Immature natural killer cell (primary cell): ENCODE measurements around the gene FHIT. TPM values are rescaled to one million over a fixed set of nuclear protein-coding genes. Genes with fewer than 3 reads are reported as not detected.

Experiments used
- DNase-seq, 3 donors: peaks; one replicate each; pipeline ENCODE4 v3.0.0; 2022; ENCODE audit warnings: mixed read lengths in 1 of 3
- H3K27ac Mint-ChIP-seq, 6 donors: one replicate each; pipeline ENCODE4 v1.8.0; 2020; ENCODE audit warnings: mixed read lengths in 6 of 6, mild to moderate bottlenecking in 5 of 6, inconsistent platforms in 4 of 6, moderate library complexity in 3 of 6
- H3K27me3 Mint-ChIP-seq, 3 donors: one replicate each; pipeline ENCODE4 v1.8.0; 2020 to 2021; ENCODE audit warnings: low read depth in 3 of 3, mild to moderate bottlenecking in 3 of 3, mixed read lengths in 3 of 3, moderate library complexity in 3 of 3, inconsistent platforms in 1 of 3
- H3K36me3 Mint-ChIP-seq, 3 donors: one replicate each; pipeline ENCODE4 v1.8.0; 2020; ENCODE audit warnings: mixed read lengths in 3 of 3, inconsistent platforms in 2 of 3, mild to moderate bottlenecking in 2 of 3
- H3K4me1 Mint-ChIP-seq, 2 donors: one replicate each; pipeline ENCODE4 v1.8.0; 2020; ENCODE audit warnings: inconsistent platforms in 2 of 2, mild to moderate bottlenecking in 2 of 2, mixed read lengths in 2 of 2, moderate library complexity in 1 of 2
- H3K4me3 Mint-ChIP-seq, 5 donors: one replicate each; pipeline ENCODE4 v1.8.0; 2020; ENCODE audit warnings: mild to moderate bottlenecking in 5 of 5, mixed read lengths in 5 of 5, inconsistent platforms in 3 of 5, moderate library complexity in 3 of 5
- H3K9me3 Mint-ChIP-seq, 6 donors: one replicate each; pipeline ENCODE4 v1.8.0; 2020; ENCODE audit warnings: mild to moderate bottlenecking in 6 of 6, mixed read lengths in 6 of 6, inconsistent platforms in 4 of 6, moderate library complexity in 3 of 6
- polyA plus RNA-seq, 3 donors: library from polyadenylated mRNA; unstranded; fragments of 300-500 nt; fragmentation: Illumina TruSeq; gene quantifications; one replicate each; pipeline ENCODE4 v1.2.3, GENCODE V29; 2021

FHIT gene
- polyA plus RNA-seq, 3 donors from 2014 or later: 2.5 to 8.8 (median 3.9) TPM

DNA sequence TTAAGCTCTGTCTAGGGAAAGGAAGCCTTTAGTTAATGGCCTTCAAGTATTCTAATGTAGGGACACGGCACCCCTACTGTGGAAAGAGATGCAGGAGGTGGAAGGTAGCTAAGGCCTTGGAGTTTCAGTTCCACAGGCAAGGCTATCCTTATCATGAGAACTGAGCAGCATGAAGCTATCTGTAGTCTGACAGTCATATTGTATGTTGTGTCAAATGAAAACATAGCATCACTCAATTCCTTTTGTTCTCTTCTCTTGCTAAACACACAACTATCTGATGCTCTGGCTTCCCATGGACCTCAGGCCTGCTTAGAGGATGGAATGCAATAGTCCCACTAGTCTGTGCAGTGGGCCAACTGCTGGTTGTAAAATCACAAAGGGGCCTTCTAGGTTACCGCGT lies 380.9 kb downstream of the FHIT start:
- Mint-ChIP-seq H3K4me3 (no peak overlapping the region), H3K27me3 (peaks cover 0 to 2% (median 0%) of the 10 kb centered on the region in 3 donors), H3K9me3 (peaks cover 0 to 5% (median 0%) of the 10 kb centered on the region in 6 donors), H3K4me1 (no peaks in the 10 kb centered on the region), H3K27ac (no peak overlapping the region), H3K36me3 (no peaks in the 10 kb centered on the region)
- DNase-seq: no peak

DNA sequence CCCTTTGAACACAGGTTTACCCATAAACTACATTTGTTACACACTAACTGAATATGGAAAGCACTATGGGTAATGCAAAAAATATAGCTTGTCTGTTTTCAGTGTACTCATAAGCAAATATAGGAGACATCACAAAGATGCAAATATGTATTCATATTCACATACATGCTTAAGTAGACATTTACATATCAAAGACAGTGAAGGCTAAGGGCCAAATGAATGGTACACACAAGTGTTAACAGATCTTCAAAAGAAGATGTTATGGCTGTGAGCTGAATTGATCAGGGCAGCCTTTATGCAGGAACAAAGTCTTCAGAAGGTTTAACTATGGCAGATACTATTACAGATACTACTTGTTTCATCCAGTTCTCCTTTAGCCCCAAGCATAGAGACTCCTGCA lies 384.1 kb downstream of the FHIT start:
- no peaks in the 10 kb centered on the region for H3K4me1 Mint-ChIP-seq
- no peak overlapping the region for H3K4me3 Mint-ChIP-seq
- H3K27ac Mint-ChIP-seq: no peak overlapping the region
- H3K9me3 Mint-ChIP-seq: peaks cover 0 to 8% (median 0%) of the 10 kb centered on the region in 6 donors
- peaks cover 0 to 2% (median under 1%) of the 10 kb centered on the region in 3 donors for H3K27me3 Mint-ChIP-seq
- no peaks in the 10 kb centered on the region for H3K36me3 Mint-ChIP-seq
- no peak for DNase-seq

DNA sequence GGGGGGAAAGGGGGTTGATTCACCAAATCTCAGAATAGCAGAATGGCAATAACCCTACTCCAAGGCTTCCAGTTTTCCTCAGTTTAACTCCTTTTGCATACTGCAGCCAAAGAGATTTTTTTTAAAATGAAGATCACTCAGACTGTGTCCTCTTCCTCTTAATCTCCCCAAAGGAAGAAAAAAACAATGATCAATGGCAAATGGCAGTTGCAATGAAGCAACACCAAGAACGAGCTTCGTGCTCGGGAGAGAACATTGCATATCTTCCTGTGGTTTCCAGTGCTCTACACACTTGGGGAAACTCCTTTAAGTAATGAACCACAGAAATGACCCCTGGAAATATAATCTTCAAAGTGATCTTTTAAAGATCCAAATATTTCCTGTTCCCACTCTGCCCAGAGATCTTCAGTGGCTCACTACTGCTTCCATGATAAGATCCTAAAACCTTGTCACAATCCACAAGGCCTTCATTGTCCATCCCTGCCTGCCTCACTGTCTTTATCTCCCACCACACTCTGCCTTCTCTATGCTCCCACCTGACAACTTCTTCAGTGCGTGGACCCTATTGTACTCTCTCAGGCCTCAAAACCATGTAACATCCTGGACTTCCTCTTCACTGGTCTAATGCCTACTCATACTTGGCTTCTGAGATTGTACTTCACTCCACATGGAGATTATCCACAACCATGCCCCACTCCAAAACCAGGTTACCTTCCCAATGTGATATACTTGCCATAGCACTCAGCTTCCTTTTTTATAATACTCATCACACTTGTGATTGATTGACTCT lies 394.8 kb downstream of the FHIT start:
- Mint-ChIP-seq H3K9me3 (peaks cover 0 to 10% (median 0%) of the 10 kb centered on the region in 6 donors), H3K4me1 (no peaks in the 10 kb centered on the region), H3K27me3 (no peaks in the 10 kb centered on the region), H3K4me3 (no peak overlapping the region), H3K27ac (no peak overlapping the region), H3K36me3 (no peaks in the 10 kb centered on the region)
- DNase-seq: no peak

DNA sequence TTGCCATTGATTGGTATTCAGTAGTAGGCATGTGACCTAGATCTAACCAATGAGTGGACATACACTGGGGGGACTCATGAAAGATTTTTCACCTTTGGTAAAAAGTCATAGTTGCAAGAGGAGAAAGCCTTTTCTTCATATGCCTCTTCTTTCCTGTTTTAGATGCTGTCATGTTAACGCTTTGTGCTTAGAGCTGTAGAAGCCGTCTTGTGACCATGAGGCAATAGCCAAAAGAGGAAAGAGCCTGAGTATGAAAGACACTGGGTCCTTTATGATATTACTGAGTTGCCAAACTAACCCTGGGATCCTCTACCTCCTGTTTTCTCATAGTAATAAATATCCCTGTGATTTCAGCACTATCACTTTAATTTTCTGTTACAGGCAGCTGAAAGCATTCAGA lies 396.0 kb downstream of the FHIT start:
- Mint-ChIP-seq H3K36me3 (no peaks in the 10 kb centered on the region), H3K9me3 (peaks cover 0 to 10% (median 2%) of the 10 kb centered on the region in 6 donors), H3K4me3 (no peak overlapping the region), H3K27me3 (no peaks in the 10 kb centered on the region), H3K27ac (no peak overlapping the region), H3K4me1 (no peaks in the 10 kb centered on the region)
- DNase-seq: no peak

DNA sequence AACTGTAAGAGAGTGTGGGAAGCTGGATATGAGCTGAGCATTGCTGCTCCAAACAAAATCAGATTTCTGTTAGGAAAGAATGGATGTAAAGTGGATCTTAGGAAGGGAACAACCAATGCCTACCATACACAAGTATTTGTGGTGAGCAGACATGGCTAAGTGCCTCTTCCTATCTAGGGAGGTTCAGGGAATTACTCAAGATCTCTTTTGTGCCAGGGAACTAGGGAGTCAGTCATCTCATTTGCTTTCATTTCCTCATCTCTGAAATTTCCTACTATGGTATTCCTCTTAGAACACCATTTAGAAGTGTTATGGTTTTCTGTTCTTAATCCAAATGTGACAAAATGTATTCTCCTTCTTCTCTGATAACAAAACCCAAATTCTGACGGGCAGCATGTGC lies 396.5 kb downstream of the FHIT start:
- Mint-ChIP-seq H3K36me3 (no peaks in the 10 kb centered on the region), H3K4me3 (no peak overlapping the region), H3K27ac (no peak overlapping the region), H3K27me3 (no peaks in the 10 kb centered on the region), H3K9me3 (peaks cover 0 to 10% (median 4%) of the 10 kb centered on the region in 6 donors), H3K4me1 (no peaks in the 10 kb centered on the region)
- DNase-seq: no peak

DNA sequence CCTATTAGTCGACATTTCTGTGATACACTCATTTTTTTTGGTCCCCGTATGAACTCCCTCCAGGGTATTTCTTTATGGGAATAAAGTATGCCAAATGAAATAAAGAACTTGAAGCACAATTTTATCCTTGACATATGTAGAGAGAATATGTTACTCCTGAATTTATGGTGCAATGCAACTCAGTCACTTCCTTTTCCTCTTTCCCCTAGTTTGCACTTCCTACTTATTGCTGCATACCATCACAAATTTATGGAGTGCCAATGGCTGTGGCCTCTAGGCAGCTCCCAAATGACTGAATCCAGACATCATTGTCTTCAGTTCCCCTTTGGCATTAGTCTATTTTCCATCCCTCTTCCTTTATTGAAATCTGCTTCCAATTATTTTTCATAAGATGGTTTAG lies 403.5 kb downstream of the FHIT start:
- Mint-ChIP-seq H3K27me3 (no peaks in the 10 kb centered on the region), H3K4me1 (no peaks in the 10 kb centered on the region), H3K36me3 (no peaks in the 10 kb centered on the region), H3K27ac (no peak overlapping the region), H3K9me3 (peaks cover 0 to 7% (median 5%) of the 10 kb centered on the region in 6 donors), H3K4me3 (no peak overlapping the region)
- no peak for DNase-seq

DNA sequence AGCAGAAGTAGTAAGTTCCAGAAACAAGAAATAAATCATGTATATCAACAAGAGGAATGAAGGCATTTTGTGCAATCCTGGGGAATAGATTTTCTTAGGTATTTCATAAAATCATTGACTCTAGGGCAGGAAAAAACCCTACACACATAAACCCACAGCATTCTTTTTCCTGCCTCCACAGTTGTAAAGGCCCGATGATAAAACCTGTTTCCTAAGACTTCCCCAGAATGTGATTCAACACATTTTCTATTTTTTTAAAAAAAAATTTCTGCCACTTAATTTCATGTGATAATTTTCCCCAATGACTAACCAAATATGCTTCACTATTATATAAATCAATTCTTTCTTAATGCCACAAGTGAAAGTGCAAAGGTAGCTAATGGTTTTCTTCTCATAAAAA lies 407.0 kb downstream of the FHIT start:
- Mint-ChIP-seq H3K4me1 (no peaks in the 10 kb centered on the region), H3K27ac (no peak overlapping the region), H3K36me3 (no peaks in the 10 kb centered on the region), H3K4me3 (no peak overlapping the region), H3K9me3 (peaks cover 0 to 4% (median 0%) of the 10 kb centered on the region in 6 donors), H3K27me3 (no peaks in the 10 kb centered on the region)
- no peak for DNase-seq

DNA sequence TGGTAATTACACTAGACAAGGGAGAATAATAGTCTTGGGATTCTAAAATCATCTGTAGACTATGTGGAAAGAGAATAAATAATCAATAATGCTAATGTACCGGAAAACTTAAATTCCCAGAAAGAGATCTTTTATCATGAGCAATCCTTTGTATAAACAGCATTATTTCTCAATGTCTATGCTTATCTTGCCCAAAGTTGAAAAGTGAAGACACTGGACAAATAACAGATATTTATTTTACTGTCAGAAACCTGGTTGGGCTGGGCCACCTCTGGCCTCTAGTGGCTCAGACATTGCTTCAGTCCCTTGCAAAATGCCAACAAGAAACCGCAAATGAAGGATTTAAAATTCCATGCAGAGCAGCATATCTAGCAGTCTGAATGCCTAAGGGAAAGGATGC lies 409.9 kb downstream of the FHIT start:
- DNase-seq: no peak
- peaks cover 0 to 4% (median 0%) of the 10 kb centered on the region in 6 donors for H3K9me3 Mint-ChIP-seq
- no peaks in the 10 kb centered on the region for H3K36me3 Mint-ChIP-seq
- H3K4me1 Mint-ChIP-seq: no peaks in the 10 kb centered on the region
- no peak overlapping the region for H3K4me3 Mint-ChIP-seq
- H3K27ac Mint-ChIP-seq: no peak overlapping the region
- H3K27me3 Mint-ChIP-seq: no peaks in the 10 kb centered on the region

DNA sequence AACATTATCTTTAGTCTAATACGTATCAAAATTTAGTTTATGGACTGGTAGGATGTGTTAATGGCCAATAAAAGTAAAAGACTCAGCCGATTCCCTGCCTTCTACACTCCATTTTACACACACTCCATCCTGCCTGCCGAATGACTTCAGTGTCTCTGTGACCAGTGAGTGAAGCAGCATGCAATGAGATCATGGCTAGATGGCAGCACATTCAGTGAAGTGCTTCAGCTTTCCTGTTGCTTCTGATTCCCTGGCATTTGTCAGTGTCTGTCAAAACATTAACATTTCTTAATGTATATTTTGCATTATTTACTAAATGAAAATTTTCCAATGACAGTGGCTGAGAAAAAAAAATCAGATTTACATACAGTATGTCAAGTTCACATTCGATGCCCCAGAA lies 412.0 kb downstream of the FHIT start:
- no peaks in the 10 kb centered on the region for H3K27me3 Mint-ChIP-seq
- no peaks in the 10 kb centered on the region for H3K4me1 Mint-ChIP-seq
- H3K4me3 Mint-ChIP-seq: no peak overlapping the region
- H3K27ac Mint-ChIP-seq: no peak overlapping the region
- H3K9me3 Mint-ChIP-seq: peaks cover 0 to 6% (median 3%) of the 10 kb centered on the region in 6 donors
- H3K36me3 Mint-ChIP-seq: no peaks in the 10 kb centered on the region
- DNase-seq: no peak

DNA sequence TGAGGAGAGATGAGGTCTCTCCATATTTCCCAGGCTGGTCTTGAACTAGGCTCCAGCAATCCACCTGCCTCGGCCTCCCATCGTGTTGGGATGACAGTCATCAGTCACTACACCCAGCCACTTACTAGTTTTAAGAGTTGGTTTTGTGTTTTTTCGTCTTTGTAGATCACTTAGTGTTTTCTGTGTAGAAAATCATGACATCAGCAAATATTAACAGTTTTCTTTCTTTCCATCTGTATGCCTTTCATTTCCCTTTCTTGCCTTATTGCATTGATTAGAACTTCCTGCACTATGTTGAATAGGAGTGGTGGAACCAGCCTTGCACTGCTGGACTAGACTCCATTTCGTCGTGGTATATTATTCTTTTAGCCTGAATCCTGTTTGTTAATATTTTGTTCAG lies 415.5 kb downstream of the FHIT start:
- no peaks in the 10 kb centered on the region for H3K36me3 Mint-ChIP-seq
- no peaks in the 10 kb centered on the region for H3K27me3 Mint-ChIP-seq
- no peak overlapping the region for H3K4me3 Mint-ChIP-seq
- no peaks in the 10 kb centered on the region for H3K4me1 Mint-ChIP-seq
- H3K27ac Mint-ChIP-seq: no peak overlapping the region
- peaks cover 0 to 11% (median 3%) of the 10 kb centered on the region in 6 donors for H3K9me3 Mint-ChIP-seq
- DNase-seq: no peak

DNA sequence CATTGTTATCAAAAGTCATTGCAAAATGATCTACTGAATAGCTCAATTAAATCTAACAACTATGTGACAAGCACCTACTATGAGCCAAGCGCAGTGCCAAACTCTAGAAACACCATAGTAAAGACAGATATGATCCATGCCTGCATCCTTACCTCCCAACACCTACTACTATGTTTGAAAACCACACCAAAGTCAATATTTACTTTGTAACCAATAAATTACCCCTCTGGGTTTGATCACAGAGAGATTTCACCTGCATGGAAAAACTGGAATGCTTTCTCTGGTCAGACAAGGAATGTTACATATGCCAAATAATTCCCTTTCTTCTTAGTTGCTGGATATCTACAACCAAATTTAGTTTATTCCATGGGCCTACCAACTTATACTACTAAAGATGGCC lies 422.2 kb downstream of the FHIT start:
- no peak for DNase-seq
- peaks cover 0 to 12% (median 2%) of the 10 kb centered on the region in 6 donors for H3K9me3 Mint-ChIP-seq
- H3K4me3 Mint-ChIP-seq: no peak overlapping the region

DNA sequence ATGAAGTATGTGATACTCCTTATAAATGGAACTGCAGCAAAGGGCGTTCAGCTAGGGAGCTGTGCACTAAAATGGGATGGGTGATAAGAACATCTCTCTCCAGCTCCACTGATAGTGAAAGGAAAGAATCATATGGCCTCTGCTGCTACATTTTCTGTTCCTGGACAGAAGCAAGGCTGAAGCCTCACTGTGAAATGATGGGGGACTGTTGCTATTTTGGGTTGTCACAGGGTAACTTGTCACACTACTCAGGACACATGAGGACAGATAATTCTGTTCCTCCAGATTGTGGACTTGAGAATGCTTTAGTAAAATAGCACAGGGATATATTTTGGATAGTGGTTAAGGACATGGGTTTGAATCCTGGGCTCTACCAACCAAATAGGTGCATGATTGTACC lies 423.6 kb downstream of the FHIT start:
- Mint-ChIP-seq H3K4me1 (no peaks in the 10 kb centered on the region), H3K36me3 (peaks cover 0 to 3% (median 0%) of the 10 kb centered on the region in 3 donors), H3K27me3 (peaks cover 0 to 1% (median 0%) of the 10 kb centered on the region in 3 donors), H3K9me3 (peaks cover 0 to 17% (median 3%) of the 10 kb centered on the region in 6 donors), H3K4me3 (no peak overlapping the region), H3K27ac (no peak overlapping the region)
- DNase-seq: no peak

More for the DNA sequence above, 422.2 kb downstream of the FHIT start:
- Mint-ChIP-seq H3K4me1 (no peaks in the 10 kb centered on the region), H3K27me3 (peaks cover 0 to 1% (median 0%) of the 10 kb centered on the region in 3 donors), H3K36me3 (peaks cover 0 to 3% (median 0%) of the 10 kb centered on the region in 3 donors), H3K27ac (no peak overlapping the region)

DNA sequence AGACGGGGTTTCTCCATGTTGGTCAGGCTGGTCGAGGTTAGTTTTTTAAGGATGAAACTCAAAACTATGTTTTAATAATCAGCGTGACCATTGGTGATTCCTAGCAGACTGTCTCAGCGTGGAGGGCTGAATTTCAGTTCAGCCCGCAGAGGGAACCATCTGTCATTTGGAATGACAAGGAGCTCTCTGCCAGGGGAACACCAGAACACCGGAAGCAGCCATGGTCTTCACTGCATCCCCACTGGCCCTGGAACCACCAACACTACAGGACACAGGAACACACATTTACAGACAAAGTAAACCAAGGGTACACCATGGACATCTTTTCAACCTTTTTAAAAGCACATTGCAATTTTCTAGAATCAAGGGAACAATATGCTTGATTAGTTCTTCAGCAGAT lies 424.7 kb downstream of the FHIT start:
- Mint-ChIP-seq H3K27ac (no peak overlapping the region), H3K4me1 (no peaks in the 10 kb centered on the region), H3K9me3 (peaks cover 0 to 17% (median 3%) of the 10 kb centered on the region in 6 donors), H3K36me3 (peaks cover 0 to 3% (median 0%) of the 10 kb centered on the region in 3 donors), H3K4me3 (no peak overlapping the region), H3K27me3 (peaks cover 0 to 1% (median 0%) of the 10 kb centered on the region in 3 donors)
- DNase-seq: no peak

DNA sequence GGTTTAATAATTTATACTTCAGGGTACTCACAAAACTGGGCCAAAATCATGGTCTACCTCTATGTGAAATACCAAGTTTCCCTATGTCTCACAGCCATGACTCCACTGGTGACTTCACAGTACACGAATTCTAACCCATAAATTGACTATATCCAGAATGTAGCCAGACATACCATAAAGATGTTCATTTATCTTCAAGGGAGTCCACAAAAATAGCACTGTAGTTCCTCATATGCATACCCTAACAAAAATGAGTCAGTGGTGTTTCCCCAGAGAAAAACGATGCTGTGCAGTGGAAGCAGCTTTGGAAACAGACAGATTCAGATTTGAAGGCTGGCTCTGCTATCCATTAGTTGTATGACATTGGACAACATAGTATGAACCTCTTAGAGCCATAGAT lies 438.8 kb downstream of the FHIT start:
- H3K4me3 Mint-ChIP-seq: no peak overlapping the region
- H3K27me3 Mint-ChIP-seq: peaks cover 0 to 2% (median 0%) of the 10 kb centered on the region in 3 donors
- no peaks in the 10 kb centered on the region for H3K4me1 Mint-ChIP-seq
- no peaks in the 10 kb centered on the region for H3K36me3 Mint-ChIP-seq
- peaks cover 0 to 19% (median 6%) of the 10 kb centered on the region in 6 donors for H3K9me3 Mint-ChIP-seq
- DNase-seq: no peak
- H3K27ac Mint-ChIP-seq: no peak overlapping the region

DNA sequence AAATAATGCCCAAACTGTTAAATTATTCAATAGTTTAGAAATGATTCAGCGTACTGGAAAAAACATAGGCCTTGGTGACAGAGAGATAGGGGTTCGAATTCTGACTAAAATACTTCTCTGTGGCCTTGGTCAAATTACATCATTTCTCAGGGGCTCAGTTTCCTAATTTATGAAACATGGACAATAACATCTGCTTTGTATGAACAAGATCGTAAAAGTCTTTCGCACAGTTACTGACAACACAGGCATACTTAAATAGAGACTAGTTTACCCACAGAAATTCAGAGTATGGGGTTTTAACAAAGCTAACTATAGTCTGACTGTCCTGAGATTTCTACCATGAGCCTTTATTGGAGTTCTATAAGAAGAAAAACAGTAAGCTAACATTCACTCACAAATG lies 440.4 kb downstream of the FHIT start:
- Mint-ChIP-seq H3K27me3 (peaks cover 0 to 2% (median 0%) of the 10 kb centered on the region in 3 donors), H3K27ac (no peak overlapping the region), H3K9me3 (peaks cover 0 to 4% (median 3%) of the 10 kb centered on the region in 6 donors), H3K4me1 (no peaks in the 10 kb centered on the region), H3K4me3 (no peak overlapping the region), H3K36me3 (no peaks in the 10 kb centered on the region)
- no peak for DNase-seq
